NCI-H748 (cell line): ENCODE measurements around the gene POLR3A.
"Not testable (repeated sequence)": the region's sequence is repeated elsewhere in the genome, so short reads cannot be mapped to it uniquely, and the experiment has no call there.

ENCODE experiments used
- DNase-seq: peaks from one replicate; lab custom pipeline; 2025; ENCODE audit not compliant: unreplicated experiment; lab: John Stamatoyannopoulos, UW

Gene POLR3A

DNA sequence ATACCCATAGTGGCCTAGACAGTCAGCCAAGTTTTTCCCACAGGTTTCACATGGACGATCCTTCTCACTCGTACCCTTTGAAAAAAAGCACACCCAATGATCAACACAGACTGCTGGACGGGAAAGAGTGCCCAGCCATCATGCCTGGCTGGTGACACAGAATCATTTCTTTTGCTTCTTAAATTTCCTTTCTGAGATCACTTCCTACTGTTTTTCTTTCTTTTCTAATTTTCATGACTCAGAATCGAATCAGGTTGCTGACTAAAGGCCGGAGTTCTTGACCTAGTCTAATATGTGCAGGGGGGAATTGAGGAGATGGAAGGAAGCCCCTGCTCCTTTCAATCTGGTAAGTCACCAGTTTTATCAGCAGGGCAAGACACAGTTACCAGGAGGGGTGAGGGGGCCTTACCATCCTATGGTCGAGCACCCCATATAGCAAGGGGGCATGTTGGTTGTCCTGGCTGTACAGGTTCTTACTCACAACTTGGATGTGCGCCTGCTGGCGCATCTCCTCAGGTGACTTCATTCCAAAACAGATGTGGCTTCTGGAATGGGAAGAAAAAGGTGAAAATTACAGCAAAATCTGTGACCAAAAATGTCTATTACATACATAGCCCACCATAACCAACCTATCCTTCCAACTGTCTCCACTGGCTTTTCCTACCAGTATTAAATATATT is 3.5 kb downstream of the POLR3A start:
- no peak for DNase-seq

DNA sequence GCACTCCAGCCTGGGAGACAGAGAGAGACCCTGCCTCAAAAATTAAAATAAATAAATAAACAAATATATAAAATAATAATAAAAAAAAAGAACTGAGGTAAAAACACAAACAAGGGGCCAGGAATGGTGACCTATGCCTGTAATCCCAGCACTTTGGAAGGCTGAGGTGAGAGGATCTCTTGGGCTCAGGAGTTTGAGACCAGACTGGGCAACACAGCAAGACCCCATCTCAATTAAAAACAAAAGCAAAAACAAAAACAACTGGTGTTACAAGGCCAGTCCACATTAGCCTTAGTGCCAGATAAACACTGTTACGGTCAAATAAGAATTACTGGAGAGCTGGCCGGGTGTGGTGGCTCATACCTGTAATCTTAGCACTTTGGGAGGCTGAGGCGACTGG is 5.6 kb downstream of the POLR3A start:
- DNase-seq: no peak

DNA sequence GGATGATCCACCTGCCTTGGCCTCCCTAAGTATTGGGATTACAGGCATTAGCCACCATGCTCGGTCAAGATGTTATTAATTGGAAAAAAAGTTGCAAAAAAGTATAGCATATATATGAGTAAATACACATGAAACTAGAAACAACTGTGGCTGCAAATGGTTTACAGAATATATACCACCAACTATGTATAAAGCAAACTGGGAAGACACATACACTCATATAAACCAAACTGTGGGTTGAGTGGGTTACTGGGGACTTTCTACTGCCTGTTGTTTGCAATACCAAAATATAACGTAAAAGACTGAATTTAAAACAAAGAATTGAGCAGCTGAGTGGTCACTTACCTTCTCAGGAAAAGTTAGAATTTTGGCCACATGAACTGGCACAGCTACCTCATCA is 8.1 kb downstream of the POLR3A start:
- DNase-seq: no peak

DNA sequence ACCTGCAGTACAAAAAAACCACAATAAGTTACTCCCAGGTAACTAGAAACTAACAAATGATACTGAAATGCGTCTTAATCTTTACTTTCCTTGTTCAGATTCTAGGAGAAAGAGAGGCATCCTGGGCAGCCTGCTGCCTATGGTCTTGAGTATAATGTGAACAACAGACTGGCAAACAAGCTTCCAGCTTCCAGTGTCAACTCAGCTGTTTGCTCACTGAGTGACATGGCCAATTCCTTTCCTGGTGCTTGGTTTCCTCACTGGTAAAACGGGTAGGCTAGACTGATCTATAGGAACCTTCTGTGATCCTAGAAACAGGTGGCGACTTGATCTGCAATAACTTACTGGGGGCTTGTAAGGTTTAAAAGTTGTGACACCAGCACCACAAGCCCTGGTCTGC is 10.1 kb downstream of the POLR3A start:
- no peak for DNase-seq

DNA sequence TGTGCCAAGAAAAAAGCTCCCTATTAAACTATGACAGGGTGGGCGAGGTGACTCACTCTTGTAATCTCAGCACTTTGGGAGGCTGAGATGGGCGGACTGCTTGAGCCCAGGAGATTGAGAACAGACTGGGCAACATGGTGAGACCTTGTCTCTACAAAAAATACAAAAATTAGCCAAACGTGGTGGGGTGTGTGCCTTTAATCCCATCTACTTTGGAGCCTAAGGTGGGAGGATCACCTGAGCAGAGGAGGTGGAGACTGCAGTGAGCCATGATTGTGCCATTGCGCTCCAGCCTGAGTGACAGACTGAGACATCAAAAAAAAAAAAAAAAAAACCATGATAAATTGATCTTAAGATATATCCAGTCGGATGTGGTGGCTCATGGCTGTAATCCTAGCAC is 11.5 kb downstream of the POLR3A start:
- DNase-seq: no peak

DNA sequence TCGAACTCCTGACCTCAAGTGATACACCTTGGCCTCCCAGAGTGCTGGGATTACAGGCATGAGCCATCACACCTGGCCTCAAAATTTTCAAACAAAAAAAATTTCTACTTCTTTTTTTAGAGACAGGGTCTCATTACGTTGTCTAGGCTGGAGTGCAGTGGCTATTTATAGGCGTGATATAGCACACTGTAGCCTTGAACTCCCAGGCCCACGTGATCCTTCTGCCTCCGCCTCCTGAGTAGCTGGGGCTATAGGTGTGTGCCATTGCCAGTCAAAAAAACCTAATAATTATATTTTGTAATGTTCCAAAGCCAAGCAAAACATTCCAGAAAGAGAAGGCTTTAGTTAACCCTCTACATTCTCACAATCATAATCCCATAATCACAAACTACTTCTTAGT is 13.8 kb downstream of the POLR3A start:
- DNase-seq: no peak

DNA sequence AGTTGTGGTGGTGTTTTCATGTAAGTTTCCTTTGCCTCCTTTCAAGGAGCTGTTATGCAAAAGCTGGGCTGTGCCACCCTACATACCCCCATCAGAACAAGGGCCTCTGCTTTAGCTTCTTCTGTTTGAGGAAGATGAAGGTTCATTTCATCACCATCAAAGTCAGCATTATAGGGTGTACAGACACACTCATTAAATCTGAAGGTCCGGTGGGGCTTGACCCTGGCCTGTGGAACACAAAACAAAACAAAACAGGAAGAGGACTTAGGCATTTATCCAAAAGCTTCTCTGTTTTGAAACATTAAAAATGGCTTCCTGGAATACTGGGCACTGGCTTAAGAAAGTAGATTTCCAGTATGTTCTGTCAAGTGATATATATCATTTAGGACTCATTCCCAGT is 15.8 kb downstream of the POLR3A start:
- no peak for DNase-seq

DNA sequence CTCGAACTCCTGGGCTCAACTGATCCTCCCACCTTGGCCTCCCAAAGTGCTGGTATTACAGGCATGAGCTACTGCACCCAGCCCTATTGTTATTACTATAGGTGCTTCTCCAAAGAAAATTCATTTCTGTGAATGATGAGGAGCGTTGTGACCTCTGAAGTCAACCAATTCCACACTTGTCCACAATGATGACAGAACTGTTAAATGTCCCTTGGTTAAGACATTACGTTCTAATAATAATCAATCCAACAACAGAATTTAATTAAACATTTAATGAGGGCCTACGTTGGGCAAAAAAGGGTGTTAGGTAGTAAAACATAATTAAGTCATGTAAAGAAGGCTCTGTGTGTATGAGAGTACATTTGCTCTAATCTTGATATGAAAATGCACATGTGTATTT is 18.2 kb downstream of the POLR3A start:
- DNase-seq: no peak

DNA sequence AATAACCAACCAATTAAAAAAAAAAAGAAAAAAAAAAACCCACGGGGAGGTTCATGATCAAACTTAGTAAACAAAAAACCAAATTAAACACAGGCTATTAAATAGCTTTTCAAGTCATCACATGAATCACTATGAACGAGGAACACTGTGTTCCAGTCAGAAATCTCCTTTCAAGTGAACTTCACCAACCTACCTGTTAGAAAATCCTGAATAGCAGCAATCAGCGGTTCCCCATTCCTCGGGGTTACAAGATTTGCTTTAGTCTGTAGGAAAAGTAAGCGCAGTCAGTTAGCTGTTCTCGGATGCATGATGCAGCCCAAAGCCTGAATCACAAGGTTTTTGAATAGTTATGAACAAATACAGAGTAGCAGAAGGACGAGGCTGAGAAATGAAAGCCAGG is 19.0 kb downstream of the POLR3A start:
- no peak for DNase-seq

DNA sequence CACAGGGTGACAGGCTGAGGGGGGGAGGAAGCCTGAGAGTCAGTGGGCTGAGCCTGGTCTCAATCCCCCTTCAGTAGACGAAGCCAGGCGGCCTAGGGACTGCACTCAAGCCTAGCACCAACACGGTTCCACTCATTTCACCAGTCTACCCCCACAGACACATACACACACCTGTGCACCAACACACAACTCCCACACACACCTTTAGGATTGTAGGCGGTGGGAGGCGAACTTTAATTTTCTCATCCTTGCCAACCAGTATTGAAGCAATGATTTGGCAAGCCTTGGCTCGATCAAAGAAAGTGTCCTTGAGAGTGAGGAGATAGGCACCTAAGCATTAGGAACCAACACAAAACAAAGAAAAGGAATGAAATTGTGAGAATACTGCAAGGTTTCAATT is 19.7 kb downstream of the POLR3A start:
- no peak for DNase-seq

DNA sequence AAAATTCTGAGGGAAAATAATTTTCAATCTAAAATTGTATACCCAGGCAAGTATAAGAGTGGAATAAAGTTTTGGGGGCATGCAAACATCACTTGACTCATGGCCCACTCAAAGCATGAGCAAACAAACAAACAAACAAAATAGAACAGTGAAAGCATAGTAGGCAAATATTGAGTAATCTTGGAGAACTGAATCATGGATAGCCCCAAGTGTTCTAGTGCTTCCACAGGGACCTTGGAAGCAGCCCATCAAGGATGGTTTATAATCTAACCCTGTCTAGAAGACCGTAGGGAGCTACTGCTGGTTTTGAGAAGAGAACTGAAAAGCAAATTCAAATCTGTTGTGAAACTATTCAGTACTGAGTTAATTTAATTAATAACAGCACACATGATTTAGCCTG is 22.1 kb downstream of the POLR3A start:
- DNase-seq: no peak

DNA sequence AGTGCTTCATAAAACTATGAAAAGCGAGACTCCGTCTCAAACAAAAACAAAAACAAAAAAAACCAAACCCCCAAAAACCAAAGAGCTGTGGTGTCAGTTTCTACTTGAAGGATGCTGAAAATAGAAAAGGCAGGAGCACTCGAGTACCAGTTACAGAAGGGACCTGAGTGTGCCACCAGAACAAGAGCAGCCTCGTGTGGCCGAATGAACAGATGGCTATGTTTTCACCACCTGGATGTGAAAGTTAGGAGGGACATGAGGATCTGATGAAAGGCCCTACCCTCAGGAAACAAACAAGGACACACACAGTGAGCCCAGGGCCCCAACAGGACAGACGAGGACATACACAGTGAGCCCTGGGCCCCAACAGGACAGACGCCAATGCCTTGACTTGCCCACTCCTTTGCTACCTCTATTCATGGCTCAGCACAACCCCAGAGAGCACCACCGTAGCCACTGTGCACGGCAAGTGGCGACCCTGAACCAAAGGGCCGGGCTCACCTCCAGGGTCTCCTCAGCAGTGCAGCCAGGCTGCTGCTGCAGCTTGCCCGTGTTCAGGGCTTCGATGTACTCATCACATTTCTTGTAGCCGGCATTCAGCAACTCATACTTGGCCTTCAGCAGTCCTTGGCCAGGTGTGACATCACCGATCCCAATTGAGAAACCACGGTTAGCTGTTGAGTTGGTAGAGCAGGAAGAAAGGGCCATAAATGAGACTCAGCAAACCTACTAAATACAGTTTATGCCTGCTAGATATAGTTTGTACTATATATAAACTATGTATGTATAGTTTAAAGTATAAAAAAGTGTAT is 24.9 kb downstream of the POLR3A start:
- no peak for DNase-seq

DNA sequence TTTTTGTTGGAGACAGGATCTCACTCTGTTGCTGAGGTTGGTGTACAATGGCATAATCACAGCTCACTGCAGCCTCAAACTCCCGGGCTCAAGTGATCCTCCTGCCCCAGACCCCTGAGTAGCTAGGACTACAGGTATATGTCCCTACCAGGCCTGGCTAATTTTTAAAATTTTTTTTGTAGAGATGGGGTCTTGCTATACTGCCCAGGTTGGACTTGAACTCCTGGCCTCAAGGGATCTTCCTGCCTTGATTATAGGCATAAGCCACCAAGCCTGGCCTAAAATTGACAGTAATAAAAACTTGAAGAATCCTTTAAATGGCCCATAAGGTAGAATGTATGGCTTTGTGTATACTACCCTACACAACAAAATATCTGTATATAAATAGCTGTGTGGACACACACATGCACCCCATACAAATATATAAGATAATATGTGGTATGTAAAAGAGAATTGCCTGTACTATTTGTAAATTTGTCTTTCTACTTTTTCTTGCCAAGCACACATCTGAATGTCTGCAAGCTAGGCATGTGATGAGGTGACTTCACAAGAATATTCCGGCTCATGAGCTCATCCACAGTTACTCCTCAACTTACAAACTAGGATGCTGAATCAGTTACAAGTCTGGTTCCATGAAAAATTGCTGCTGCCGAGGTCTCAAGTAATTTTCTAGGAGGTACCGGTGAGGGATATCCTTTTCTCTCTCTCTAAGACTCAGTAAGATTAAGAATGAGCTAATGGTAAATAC is 26.6 kb downstream of the POLR3A start:
- DNase-seq: no peak

DNA sequence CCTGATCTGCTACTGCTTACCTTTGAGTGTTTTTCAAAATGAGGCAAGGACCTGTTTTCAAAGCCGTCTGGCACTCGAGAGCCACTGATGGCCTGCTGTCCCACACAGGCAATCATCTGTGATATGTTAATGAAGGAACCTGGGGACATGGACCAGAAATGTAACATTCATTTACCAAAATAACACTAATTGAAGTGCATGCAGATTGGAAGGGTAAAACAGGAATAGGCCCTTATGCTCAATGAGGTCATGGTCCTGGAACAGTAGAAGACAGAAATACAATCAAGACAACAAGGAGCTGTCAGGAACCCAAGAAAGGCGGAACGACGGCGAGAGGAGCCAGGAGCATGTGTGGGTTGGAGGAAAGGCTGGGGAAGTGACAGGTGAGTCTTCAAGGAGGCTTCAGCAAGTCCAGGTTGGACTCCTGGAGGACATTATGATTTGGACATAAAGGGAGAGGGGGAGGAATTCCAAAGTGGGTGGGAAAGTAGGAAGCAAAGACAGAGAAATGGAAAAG is 28.3 kb downstream of the POLR3A start:
- no peak for DNase-seq

DNA sequence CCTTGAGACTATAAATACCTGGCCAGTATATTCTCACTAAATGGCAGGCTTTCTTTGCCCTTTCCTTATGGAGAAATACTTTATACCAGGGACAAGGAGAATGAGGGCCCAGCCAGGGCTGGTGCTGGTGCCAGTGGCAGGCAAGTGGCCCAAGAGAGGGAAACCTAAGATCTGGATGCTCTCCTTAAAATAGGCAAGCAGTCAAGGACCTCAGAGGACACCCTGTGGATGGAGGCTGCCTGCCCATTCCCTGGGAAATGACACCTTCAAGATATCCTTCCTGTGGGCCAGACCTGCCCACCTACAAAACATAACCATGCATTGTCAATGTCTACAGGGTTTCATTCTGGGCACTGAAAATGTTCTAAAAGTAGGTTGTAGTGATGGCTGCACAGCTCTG is 29.1 kb downstream of the POLR3A start:
- DNase-seq: no peak

DNA sequence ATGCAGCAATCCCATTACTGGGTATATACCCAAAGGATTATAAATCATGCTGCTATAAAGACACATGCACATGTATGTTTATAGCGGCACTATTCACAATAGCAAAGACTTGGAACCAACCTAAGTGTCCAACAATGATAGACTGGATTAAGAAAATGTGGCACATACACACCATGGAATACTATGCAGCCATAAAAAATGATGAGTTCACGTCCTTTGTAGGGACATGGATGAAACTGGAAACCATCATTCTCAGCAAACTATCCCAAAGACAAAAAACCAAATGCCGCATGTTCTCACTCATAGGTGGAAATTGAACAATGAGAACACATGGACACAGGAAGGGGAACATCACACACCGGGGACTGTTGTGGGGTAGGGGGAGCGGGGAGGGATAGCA is 30.5 kb downstream of the POLR3A start:
- not testable (repeated sequence) for DNase-seq

DNA sequence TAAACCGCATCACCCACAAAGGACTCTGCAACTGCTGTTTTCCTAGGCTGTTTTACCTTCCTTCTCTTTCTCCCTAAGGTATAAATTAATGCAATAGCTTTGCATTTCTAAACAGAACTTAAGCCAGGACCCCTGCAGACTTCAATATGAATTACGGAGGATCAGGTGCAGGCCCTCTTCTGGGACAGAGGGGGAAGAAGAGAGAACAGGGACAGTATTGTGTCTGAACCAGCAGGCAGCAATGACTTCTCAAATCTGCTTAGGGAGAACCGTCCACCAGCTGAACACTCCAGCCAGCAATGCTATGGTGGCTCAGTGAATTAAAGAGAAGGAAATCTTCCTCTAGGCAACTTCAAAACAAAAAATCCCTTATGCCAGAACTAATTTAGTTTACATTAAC is 35.7 kb downstream of the POLR3A start:
- no peak for DNase-seq

DNA sequence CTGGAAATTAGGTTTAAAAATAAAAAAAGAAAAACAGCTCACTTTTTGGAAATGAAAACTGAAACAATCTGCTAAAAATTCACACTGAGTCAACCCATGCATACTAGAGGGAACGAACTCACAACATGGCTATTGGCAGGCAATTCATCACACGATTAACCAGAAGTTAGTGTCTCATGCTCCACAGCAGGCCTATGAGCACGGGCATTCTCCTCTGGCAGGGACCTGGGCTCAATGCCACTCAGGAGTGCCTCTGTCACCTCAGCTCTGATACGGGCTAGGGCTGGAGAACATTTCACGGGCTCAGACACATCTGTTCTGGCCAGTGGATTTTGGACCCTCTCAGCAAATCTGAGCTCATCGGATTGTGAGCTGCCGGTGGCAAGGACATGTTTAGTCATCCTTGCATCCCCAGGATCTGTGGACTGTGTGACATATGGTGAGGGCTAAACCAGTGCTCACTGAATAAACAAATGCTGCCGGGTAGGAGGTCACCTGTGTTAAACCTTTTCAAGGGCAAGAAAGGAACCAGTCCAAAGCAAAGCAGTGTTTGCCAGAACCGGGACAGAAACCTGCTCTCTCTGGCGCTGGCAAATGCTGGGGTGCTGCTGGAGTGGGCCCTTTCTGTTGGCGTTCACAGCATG is 40.1 kb downstream of the POLR3A start:
- DNase-seq: no peak

DNA sequence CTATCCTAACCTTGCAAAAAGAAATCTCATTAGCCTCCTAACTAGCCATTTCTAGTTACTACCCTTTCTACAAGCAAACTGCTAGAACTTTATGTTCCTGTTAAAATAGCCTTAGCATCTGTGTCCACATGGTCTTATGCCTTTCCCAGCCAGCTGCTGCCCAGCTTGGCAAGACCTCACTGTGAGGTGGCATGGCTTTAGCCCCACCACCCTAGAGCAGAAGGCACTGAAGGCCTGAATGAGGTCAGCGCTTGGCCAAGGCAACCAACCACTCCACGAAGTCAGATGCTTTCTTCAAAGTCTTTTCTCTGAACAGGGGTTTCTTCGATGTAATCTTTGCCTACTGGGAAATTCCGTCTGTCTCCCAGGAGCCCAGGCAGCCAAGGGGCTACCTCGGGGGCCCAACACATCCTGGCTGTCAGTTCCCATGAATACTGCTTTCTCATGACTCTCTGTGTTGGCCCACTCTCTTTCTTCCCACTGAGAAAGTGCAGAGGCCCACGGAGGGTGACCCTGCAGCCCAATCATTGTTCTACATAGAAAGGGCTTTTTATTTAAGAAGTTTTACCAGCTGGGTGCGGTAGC is 41.6 kb downstream of the POLR3A start:
- no peak for DNase-seq

DNA sequence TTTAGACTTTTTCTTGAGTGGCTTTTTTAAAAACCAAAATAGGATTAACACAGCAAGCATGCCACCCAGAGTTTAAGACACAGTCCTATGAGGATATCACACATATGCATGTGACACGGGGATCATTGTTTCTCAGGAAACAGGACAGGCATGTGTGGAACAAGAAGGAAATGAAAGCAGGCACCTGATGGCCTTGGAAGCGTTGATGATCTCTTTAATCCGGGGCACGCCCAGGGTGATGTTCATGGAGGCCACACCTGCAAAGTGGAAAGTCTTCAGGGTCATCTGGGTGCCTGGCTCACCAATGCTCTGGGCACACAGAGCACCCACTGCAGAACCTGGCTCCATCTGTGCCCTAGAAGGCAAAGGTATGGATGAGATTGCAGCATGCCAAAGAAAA is 44.3 kb downstream of the POLR3A start:
- DNase-seq: no peak
